Caki2 (cell line): ENCODE results near the gene CCDC93. TPM values are rescaled to one million over a fixed set of nuclear protein-coding genes. Genes with fewer than 3 reads are reported as not detected.

Source experiments
- DNase-seq: peaks from one replicate; pipeline ENCODE4 v3.0.0-alpha.2; 2015; ENCODE audit warnings: low read depth
- in situ Hi-C: cut with HindIII; loops from 2 replicates; pipeline ENCODE4 v1.10.0; 2016; ENCODE audit warnings: low sequenced_read_pairs, low pct_unique_long_range_greater_than_20kb, mixed read lengths
- total RNA-seq: library from RNA; depleted of rRNA; stranded (reverse); fragments of >200 nt; shearing (Covaris generic); gene quantifications from 2 replicates; pipeline ENCODE4 v1.2.3, GENCODE V29; 2014; ENCODE audit warnings: low replicate concordance

The CCDC93 gene
- total RNA-seq, 1 experiment from 2014 or later = 8.5 TPM

DNA sequence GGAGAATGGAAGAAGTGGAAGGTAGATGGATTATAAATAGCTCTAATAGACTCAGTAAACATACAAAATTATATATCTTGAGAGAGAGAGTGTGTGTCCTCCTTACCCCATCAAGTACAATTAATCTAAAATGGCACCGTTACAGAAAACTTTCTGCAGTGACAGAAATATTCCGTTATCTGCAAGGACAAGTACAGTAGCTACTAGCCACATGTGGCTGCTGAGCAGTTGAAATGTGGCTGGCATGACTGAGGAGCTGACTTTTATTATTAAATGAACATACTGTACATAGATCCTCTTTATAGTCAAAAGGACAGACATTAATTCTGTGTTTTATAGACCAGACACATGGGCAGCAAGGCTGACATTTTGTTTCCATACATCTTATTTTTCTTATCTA is 7.0 kb downstream of the CCDC93 start:
- in situ Hi-C loops = loop anchor here (10.0 kb wide), 1 partner anchor 182 kb away; no protein-coding TSS in a partner anchor
- DNase-seq = no peak

DNA sequence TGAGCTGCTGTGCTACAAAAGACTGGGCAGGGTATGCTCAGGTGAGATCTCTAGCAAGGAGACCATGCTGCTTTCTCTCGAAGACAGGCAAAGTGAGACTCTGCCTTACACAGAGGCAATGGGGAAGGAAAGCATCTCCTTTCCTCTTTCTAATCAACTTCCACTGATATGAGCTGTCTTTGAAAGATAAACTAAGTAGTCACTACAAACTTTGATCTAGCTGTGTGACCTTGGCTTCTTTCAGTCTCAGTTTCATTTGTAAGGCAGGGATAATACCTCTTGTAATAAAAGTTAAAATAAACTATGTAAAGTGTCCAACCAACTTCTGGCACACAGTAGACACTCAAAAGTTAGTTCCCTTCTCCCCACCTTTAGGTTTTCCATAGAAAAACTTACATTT is 7.5 kb downstream of the CCDC93 start:
- DNase-seq = no peak
- in situ Hi-C loops = loop anchor here (10.0 kb wide), 1 partner anchor 182 kb away; no protein-coding TSS in a partner anchor

DNA sequence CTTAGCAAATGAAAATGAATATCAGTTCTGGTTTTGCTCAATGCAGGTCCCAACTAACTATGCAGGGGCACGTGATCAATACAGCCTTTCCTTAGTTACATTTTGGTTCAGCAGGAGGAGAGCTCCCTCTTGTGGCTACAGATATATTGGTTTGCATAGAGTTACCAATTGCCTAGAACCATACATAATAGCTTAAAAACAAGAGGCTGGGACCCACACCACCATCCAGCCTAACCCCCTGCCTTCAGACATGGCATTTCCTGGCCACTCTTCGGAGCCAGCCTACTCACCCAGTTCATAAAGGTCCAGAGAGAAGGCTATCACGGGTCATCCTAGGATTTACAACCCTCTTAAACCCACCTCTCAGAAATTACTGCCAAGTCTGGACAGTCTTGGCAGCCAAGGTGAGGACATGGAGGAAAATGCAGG is 10.5 kb downstream of the CCDC93 start:
- peak; percentile 74 for DNase-seq
- in situ Hi-C loops = loop anchor here (10.0 kb wide), 1 partner anchor 179 kb away; no protein-coding TSS in a partner anchor

DNA sequence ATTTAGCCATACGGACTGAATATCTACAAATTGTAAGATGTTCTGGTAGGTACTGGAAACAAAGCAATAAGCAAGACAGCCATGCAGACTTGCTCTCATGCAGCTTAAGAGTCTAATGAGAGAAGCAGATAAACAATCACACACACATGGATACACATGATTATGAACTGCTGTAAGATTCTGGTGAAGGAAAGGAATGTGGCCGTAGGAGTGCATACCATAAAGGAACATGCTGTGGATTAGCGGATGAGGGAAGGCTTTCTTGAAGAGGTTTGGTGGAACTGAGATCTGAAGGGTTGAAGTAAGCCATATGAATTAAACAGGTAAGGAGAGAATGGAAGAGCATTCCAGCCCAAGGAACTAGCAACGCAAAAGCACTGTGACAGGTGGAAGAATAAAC is 13.8 kb downstream of the CCDC93 start:
- in situ Hi-C loops = loop anchor here (10.0 kb wide), 1 partner anchor 175 kb away; no protein-coding TSS in a partner anchor
- no peak for DNase-seq

DNA sequence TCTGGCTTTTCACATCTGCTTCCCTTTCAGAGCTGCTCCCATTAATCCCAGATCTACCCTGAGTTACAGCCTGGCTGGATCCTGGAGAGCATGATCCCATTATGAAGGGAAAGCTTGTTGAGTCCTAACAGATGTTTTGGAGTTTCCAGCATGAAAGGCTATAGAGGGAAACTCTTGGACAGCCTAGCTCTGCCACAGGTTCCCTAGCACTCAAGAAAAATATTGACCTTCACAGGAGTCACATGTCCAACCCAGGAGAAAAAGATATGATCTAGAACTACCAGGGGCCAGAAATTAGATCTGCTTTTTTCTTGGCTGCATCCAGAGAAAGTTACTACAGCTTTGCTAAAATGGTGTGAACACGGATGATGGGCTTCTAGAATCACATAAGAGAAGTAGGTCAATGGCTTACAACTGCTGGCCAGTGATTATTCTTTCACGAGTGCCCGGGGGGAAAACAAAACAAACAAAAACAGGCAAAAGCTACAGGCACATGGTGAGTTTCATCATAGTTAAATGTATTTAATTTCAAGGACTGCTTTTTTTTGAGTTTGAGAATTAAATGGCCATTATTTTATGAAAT is 15.9 kb downstream of the CCDC93 start:
- in situ Hi-C loops = no loop called here
- DNase-seq = no peak

DNA sequence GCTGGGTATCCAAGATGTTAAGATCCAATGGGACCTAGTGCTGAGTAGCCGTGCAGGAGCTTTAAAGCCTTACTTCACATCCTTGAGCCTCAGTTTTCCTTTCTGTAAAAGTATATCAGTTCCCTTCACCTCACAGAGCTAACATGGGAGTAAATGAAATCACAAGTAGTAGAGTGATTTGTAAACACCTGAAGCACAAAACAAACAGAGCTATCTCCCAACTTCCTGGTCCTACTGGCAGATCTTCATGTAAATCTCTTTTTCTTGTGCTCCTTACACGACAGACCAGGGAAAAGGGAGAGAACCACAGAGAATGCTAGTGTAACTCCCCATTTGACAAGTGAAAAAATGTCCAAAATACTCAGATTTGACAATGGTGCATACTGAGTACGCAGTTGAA is 17.3 kb downstream of the CCDC93 start:
- DNase-seq = no peak
- in situ Hi-C loops = no loop called here

DNA sequence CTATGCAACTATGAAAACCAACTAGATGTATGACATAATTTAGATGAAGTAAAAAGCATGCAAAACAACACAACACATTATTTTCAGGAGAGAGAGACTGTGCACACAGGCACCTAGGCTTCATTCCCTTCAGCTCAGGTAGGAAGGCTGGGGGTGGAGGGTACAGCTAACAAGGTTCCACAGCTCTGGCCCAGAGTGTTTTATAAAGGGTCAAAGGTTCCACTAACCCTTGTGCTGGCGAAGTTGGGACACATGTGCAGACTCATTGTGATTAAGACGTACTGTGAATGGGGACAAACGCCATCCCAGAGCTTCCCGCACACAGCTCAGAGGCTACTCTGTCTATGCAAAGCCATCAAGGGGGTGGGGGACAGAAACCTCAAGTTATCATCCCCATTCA is 19.1 kb downstream of the CCDC93 start:
- in situ Hi-C loops = no loop called here
- DNase-seq = no peak

DNA sequence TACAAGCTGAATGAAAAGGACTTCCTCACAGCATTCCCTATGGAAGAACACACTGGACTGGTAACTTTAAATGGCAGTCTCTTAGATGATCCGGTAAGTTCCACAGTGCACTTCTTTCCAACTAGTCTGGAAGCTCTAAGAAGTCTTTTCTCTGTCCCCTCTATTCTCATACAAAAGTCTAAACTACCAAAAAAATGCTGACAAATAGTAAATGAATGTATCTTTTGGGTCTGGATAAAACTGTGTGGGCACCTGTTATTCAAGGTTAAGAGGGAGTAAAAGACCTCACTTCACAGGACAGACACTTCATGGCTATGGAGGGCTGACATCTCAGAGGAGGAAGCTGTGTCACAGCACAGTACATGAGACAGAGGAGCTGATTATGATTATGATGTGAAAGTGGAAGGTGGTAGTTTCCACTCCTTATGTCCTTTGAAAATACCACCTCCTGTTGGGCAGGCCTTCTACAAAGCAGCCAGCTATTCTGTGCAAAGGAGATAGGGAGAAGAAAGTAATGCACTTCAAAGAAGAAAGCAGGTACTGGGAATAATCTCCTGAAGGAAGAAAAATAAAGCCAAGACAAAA is 23.9 kb downstream of the CCDC93 start:
- DNase-seq = no peak
- in situ Hi-C loops = no loop called here

DNA sequence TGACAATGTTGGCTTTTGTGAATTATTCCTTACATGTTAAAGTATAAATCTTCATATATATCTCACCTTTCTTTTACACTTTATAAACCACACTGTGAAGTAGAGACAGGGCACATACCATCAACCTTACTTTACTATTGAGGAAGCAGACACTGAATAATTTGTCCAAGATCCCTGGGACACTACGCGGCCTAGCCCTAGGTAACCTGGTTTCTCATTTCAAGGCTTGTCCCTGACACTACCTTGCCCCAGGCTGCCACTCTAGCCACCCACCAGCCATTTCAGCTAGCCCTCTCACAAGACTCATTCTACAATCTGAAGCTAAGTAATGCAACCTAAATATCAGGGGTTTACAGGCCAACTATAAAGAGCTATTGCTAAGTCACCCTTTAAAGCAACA is 26.7 kb downstream of the CCDC93 start:
- no peak for DNase-seq
- in situ Hi-C loops = no loop called here

DNA sequence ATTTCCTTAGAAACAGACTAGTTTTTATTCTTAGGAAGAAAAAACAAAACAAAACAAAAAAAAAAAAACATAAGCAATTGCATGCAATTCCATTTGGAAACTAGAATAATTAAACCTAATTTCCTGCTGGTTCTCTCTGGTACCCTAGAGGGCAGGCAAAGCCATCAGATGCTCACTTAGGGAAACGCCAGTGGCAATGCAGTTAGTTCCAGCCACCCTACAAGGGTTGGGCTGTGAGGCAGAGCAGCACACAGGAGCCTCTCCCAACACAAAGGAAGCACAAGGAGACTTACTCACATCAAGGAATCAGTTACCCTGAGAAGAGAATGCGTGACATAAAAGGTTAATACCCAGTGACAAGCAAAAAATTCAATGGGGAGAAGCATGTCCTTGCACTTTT is 28.8 kb downstream of the CCDC93 start:
- in situ Hi-C loops = no loop called here
- DNase-seq = no peak

DNA sequence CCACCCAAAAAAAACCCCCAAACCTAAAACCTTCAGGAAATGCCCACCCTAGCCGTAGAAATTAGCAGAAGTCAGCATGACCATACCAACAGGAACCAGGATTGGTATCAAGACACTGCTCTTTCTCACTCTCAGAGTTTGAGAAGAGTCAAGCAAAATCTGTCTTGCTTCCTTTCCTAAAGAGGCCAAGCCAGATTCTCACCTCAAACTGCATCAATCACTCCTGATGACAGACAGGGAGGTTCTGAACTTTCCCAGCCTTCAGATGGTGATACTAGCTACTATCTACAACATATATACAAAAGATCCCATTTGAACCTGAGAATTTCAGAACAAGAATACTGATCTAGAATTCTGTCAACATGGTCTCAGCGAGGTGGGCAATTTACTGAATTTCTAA is 29.7 kb downstream of the CCDC93 start:
- no peak for DNase-seq
- in situ Hi-C loops = no loop called here

DNA sequence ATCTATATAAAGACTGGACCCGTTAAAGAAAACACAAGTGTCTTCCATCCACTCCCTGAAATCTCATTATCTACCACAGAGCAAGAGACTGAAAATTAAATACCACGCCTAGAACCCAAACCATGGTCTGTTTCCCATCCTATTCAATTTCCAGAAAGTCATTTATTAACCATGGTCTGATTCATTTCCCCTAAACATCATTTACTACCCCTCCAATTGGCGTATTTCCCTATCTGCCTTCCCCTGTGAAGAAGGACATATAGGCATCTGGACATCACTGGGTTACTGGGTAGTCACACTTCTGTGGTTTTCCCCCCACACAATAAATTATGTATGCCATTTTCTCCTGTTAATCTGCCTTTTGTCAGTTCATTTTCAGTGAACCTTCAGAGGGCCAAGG is 30.8 kb downstream of the CCDC93 start:
- DNase-seq = no peak
- in situ Hi-C loops = no loop called here

DNA sequence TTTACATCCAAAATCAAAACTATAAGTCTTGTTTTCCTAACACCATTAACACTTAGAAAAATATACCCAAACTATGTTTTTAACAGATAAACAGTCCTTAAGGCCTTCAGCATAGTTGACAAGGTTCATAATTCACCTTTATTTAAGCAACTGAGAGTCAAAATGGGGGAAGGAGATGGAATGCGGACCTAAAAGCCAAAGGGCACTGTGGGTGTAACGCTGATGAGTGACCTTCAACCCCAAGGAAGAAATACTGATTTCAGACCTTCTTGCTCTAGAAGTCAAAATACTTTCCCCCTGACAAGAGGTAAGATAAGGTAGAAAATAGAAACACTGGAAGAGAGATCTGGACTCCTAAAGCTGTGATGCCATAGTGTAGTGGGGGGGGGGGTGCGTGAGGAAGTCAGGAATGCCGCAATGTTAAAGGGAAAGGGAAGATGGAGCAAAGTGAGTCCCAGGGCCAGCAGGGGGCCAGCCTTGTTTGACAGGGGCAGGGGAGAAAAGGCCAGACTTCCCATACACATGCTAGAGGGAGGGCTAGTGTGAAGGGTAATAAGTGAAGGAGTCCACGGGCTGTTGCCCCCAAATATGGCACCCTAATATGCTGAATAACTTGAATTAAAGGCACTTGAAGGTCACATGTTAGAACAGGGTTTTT is 31.4 kb downstream of the CCDC93 start:
- in situ Hi-C loops = no loop called here
- DNase-seq = no peak

DNA sequence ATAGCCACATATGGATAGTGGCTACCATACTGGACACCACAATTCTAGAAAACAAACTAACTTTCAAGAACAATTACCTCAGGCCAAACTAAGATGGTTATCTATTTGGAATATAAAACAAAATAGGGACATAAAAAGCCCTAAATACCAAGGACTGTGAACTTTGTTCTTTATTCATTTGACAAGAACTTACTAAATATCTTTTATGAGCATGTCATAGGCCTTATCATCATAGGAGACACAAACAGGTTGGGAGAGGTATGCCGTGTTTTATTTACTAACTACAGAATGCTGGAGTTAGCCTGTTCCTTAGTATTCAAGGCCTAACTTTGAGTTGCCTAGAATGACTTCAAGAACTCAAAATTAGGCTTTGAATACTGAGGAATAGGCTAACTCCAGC is 32.1 kb downstream of the CCDC93 start:
- DNase-seq = no peak
- in situ Hi-C loops = no loop called here

DNA sequence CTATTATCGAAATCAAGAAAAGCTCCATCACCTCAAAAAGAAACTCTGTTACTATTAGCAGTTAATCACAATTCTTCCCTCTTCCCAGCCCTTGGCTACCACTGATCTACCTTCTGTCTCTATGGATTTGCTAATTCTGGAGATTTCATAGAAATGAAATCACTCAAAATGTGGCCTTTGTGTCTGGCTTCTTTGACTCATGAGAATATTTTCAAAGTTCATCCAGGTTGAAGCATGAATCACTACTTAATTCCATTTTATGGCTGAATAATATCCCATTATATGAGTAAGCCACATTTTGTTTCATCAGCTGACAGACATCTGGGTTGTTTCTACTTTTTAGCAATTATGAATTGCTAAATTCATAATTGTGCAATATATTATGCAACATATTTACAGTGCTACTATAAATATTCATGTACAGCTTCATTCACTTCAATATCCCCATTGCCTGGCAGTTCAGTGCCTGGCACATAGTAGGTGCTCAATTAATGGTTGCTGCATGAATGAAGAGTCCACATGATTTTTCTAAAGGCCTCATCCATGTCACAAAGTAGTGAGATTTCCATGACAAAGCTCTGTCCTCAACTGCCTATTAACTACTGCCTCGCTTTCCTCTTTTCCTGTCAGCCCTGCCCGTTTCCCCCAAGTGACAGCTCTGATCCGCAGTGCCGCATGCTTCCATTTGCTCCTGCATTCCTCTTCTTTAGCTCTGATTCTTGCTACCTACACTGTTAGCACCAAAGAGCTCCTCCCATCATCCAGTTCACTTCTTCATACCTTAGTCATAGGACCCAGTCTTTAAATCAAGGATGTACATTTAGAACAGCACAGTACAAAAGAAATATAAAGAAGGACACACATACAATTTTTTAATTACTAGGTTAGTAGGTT is 32.8 kb downstream of the CCDC93 start:
- DNase-seq = peak; percentile 23
- in situ Hi-C loops = no loop called here

DNA sequence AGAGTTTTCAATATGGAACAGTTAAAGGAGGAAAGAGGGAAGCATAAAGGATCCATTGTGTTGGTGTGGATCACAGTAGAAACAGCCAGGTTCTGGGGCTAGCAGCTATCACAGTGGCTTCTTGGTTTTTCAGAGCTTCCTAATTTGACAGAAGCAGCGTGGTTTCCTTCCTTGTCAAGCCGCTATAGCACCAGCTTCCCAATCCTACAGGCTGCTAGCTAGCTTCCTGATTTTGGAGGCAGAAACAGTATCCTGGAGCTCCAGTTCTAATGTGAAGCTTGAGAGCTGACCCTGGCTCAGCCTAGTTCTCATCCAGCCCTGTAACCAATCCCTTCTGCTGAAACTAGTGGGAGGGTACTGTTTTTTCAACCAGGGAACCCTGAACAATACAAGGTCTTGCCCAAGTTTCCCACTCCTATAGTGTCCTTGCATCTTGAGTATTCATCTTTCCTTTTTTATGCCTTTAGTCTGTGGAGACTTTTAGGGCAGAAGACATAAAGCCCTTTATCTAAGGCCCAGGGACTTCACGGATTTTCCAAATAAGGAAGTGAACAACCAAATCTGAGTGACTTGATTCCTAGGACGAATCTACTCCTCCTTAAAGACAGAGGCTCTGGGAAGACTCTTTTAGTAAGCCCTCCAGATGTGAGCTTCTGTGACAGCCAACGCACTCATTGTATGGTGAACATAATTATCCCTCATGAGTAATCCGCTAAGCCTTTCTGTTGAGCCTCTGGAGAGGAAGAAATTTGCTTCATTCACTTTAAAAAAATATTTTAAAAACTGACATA is 33.8 kb downstream of the CCDC93 start:
- in situ Hi-C loops = no loop called here

DNA sequence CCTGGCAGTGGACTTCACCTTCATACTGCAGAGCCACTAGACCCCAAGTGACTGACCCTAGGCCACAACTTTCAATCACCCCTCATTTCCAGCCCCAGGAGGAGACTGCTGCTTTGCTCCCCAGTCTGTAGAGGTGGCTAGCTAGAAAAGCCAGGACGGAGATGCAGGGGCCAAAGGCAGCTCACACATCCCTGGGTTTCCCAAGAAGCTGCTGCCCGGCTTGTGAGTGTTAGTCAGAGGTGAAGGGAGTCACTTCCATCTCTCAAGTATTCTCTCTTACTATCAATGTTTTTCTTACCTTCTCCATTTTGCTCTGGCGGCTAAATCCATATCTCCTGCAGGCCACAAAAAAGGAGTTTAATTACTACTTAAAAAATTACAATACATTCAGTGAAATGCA is 36.2 kb downstream of the CCDC93 start:
- in situ Hi-C loops = no loop called here

More for the DNA sequence above, 33.8 kb downstream of the CCDC93 start:
- no peak for DNase-seq

DNA sequence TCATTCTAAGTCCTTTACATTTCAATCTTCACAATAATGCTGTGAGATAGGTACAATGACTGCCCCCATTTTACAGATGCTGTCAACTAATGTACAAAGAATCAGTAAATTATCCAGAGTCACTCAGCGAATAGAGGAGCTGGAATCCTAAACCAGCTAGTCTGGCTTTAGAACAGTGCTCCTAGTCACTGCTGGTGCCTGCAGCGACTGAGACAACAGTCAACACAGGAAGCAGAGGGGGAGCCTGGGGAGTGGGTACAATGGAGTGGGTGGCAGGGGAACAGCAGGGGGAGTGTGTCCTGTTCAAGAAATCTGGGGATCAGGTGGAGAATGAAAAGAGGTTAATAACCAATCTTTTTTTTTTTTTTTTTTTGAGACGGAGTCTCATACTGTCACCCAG is 37.3 kb downstream of the CCDC93 start:
- no peak for DNase-seq
- in situ Hi-C loops = no loop called here

More for the DNA sequence above, 36.2 kb downstream of the CCDC93 start:
- DNase-seq = no peak
